SK-N-SH (cell line): ENCODE data around the gene OPA1. TPM values are rescaled to one million over a fixed set of nuclear protein-coding genes. Genes with fewer than 3 reads are reported as not detected.
A peak's percentile ranks its signal among the peaks of the same experiment; 100 is the strongest.

ENCODE experiments used
- CTCF ChIA-PET: fragments of 300-600, 350-600 bp; formaldehyde crosslinking; extraction: SDS; loops from one replicate; lab custom pipeline; 2021; lab: Yijun Ruan, JAX
- POLR2A ChIA-PET: fragments of 350-600 bp; sonication (Branson Sonifier 250); formaldehyde crosslinking; extraction: SDS; loops from one replicate; lab custom pipeline; 2020; ENCODE audit warnings: antibody characterized with exemption, inconsistent platforms; lab: Yijun Ruan, JAX
- DNase-seq: peaks from one replicate; pipeline ENCODE4 v3.0.0; 2012
- H2AFZ ChIP-seq: fragments of 200-600 bp; sonication (generic); 2 replicates; pipeline ENCODE4 v1.8.1; 2016; ENCODE audit warnings: antibody characterized with exemption, mild to moderate bottlenecking, low read depth
- H3F3A ChIP-seq: fragments of 200-600 bp; sonication (generic); replicated peaks from 2 replicates; pipeline ENCODE3; 2016; ENCODE audit warnings: antibody characterized with exemption, mild to moderate bottlenecking; ENCODE audit not compliant: insufficient read depth
- H3K27ac ChIP-seq, 2 experiments: fragments of 200-500 bp in 1 of 2; fragments of 200-600 bp in 1 of 2; sonication (Bioruptor generic) in 1 of 2; sonication (generic), shearing (Covaris generic) in 1 of 2; 2 replicates each; pipeline versions ENCODE4 v1.5.1 to v1.6.1; 2014 to 2016; ENCODE audit warnings: low read depth in 2 of 2, inconsistent platforms in 1 of 2, low read length in 1 of 2, mild to moderate bottlenecking in 1 of 2, mixed read lengths in 1 of 2
- H3K27me3 ChIP-seq: fragments of 200-600 bp; sonication (generic), shearing (Covaris generic); 2 replicates; pipeline ENCODE4 v1.6.1; 2016; ENCODE audit warnings: mixed run types; ENCODE audit not compliant: insufficient read depth
- H3K36me3 ChIP-seq, 2 experiments: fragments of 200-500 bp in 1 of 2; fragments of 200-600 bp in 1 of 2; sonication (Bioruptor generic) in 1 of 2; sonication (generic) in 1 of 2; replicated peaks in 1 of 2; 2 replicates each; pipeline versions ENCODE3 to v1.5.1; 2014 to 2016; ENCODE audit warnings: low read length in 1 of 2, mild to moderate bottlenecking in 1 of 2; ENCODE audit not compliant: insufficient read depth in 2 of 2, control insufficient read depth in 1 of 2
- H3K4me1 ChIP-seq, 2 experiments: fragments of 200-500 bp in 1 of 2; fragments of 200-600 bp in 1 of 2; sonication (Bioruptor generic) in 1 of 2; sonication (generic), shearing (Covaris generic) in 1 of 2; 2 replicates each; pipeline versions ENCODE4 v1.5.1 to v1.6.1; 2014 to 2016; ENCODE audit warnings: low read depth in 1 of 2, low read length in 1 of 2, mixed run types in 1 of 2; ENCODE audit not compliant: insufficient read depth in 2 of 2, control insufficient read depth in 1 of 2
- H3K4me2 ChIP-seq: fragments of 200-600 bp; sonication (generic), shearing (Covaris generic); 2 replicates; pipeline ENCODE4 v1.6.1; 2017; ENCODE audit warnings: mixed run types
- H3K4me3 ChIP-seq, 2 experiments: fragments of 200-500 bp in 1 of 2; fragments of 200-600 bp in 1 of 2; sonication (Bioruptor generic) in 1 of 2; sonication (generic), shearing (Covaris generic) in 1 of 2; 2 replicates each; pipeline versions ENCODE4 v1.5.1 to v1.8.1; 2014 to 2016; ENCODE audit warnings: low read depth in 2 of 2, inconsistent platforms in 1 of 2, low read length in 1 of 2, mild to moderate bottlenecking in 1 of 2, mixed read lengths in 1 of 2, moderate library complexity in 1 of 2
- H3K79me2 ChIP-seq: fragments of 200-600 bp; sonication (generic); 2 replicates; pipeline ENCODE4 v1.8.1; 2017; ENCODE audit warnings: mild to moderate bottlenecking; ENCODE audit not compliant: insufficient read depth
- H3K9ac ChIP-seq: fragments of 200-600 bp; sonication (generic); 2 replicates; pipeline ENCODE4 v1.6.1; 2017; ENCODE audit warnings: mixed run types
- H3K9me2 ChIP-seq: fragments of 200-600 bp; sonication (generic); 2 replicates; pipeline ENCODE4 v1.6.1; 2017; ENCODE audit warnings: mixed run types
- H3K9me3 ChIP-seq: fragments of 200-600 bp; sonication (generic); 2 replicates; pipeline ENCODE4 v1.6.1; 2017; ENCODE audit warnings: mixed run types, mild to moderate bottlenecking, moderate library complexity
- H4K20me1 ChIP-seq: fragments of 200-600 bp; sonication (generic); 2 replicates; pipeline ENCODE4 v1.6.1; 2017; ENCODE audit warnings: mild to moderate bottlenecking, mixed run types; ENCODE audit not compliant: insufficient read depth
- CHD2 ChIP-seq: fragments of 150-350 bp; IDR thresholded peaks from 2 replicates; pipeline ENCODE4 v1.6.1; 2018; ENCODE audit warnings: low read length; ENCODE audit not compliant: partially characterized antibody
- ELF1 ChIP-seq: IDR thresholded peaks from 2 replicates; pipeline ENCODE4 v1.4.0; 2012
- EZH2phosphoT487 ChIP-seq: fragments of 200-600 bp; sonication (generic); IDR thresholded peaks from 2 replicates; pipeline ENCODE4 v1.6.1; 2017; ENCODE audit warnings: low read depth, mixed run types, mild to moderate bottlenecking, antibody characterized with exemption, moderate library complexity, borderline replicate concordance
- FOSL2 ChIP-seq: IDR thresholded peaks from 2 replicates; pipeline ENCODE4 v1.4.0; 2012; ENCODE audit warnings: low read depth, mild to moderate bottlenecking, moderate library complexity, borderline replicate concordance
- FOXM1 ChIP-seq: IDR thresholded peaks from 2 replicates; pipeline ENCODE4 v1.4.0; 2012; ENCODE audit warnings: low read depth, mild to moderate bottlenecking
- GATA2 ChIP-seq: sonication (generic); formaldehyde crosslinking; IDR thresholded peaks from 2 replicates; pipeline ENCODE4 v1.5.0; 2020; ENCODE audit warnings: mild to moderate bottlenecking, missing genetic modification reagents
- IRF3 ChIP-seq: fragments of 150-350 bp; IDR thresholded peaks from 2 replicates; pipeline ENCODE4 v1.6.1; 2016; ENCODE audit warnings: mild to moderate bottlenecking, low read depth, low read length
- JUND ChIP-seq: IDR thresholded peaks from 2 replicates; pipeline ENCODE4 v1.4.0; 2012
- MAX ChIP-seq: IDR thresholded peaks from 2 replicates; pipeline ENCODE4 v1.4.0; 2012; ENCODE audit warnings: low read depth
- MEF2A ChIP-seq: IDR thresholded peaks from 2 replicates; pipeline ENCODE4 v1.4.0; 2012; ENCODE audit warnings: low read depth, borderline replicate concordance
- PBX3 ChIP-seq: IDR thresholded peaks from 2 replicates; pipeline ENCODE4; 2012
- POLR2AphosphoS5 ChIP-seq: IDR thresholded peaks from 2 replicates; pipeline ENCODE4 v1.6.1; 2012; ENCODE audit warnings: low read depth, low read length
- RFX5 ChIP-seq: IDR thresholded peaks from 2 replicates; pipeline ENCODE4 v1.6.1; 2012; ENCODE audit warnings: mild to moderate bottlenecking, improper control_type of control experiment, low read length
- SMC3 ChIP-seq: IDR thresholded peaks from 2 replicates; pipeline ENCODE4 v1.6.1; 2012; ENCODE audit warnings: low read depth, low read length, improper control_type of control experiment
- TAF1 ChIP-seq: IDR thresholded peaks from 2 replicates; pipeline ENCODE4 v1.6.1; 2012; ENCODE audit warnings: low read depth, mild to moderate bottlenecking, low read length, moderate library complexity, borderline replicate concordance
- TCF12 ChIP-seq: IDR thresholded peaks from 2 replicates; pipeline ENCODE4 v1.4.0; 2012
- TEAD4 ChIP-seq: IDR thresholded peaks from 2 replicates; pipeline ENCODE4 v1.4.0; 2012; ENCODE audit warnings: mild to moderate bottlenecking, borderline replicate concordance; ENCODE audit not compliant: insufficient read depth
- WGBS: methylation state at CpG from one replicate; pipeline ENCODE4 v1.1.6; 2017; ENCODE audit warnings: low lambda C conversion rate; 5-methylcytosine and 5-hydroxymethylcytosine counted together
- polyA plus RNA-seq, 3 experiments: library from polyadenylated mRNA; depleted of rRNA; stranded (reverse); fragments of >200 nt; gene quantifications; 2 replicates each; pipeline ENCODE4 v1.2.3, GENCODE V29; 2012
- TF ChIP-seq, protein P1 (sequence below): IDR thresholded peaks from 2 replicates; pipeline ENCODE4 v1.4.0; 2012; ENCODE audit warnings: low read depth, borderline replicate concordance

Gene OPA1
- polyA plus RNA-seq, 1 of the 3 experiments (the other 2 are of a cell fraction) = 11.4 TPM

GRCh38 chr3:193620057-193620456 lies 27.0 kb downstream of the OPA1 start:
- POLR2A ChIA-PET = no interaction called here
- H3F3A ChIP-seq = peaks cover 7% of the 10 kb centered on the region
- H4K20me1 ChIP-seq = peaks cover 9% of the 10 kb centered on the region
- no peaks in the 10 kb centered on the region for H3K9me3 ChIP-seq
- no peak for TF ChIP-seq ELF1
- TF ChIP-seq, protein P1, sequence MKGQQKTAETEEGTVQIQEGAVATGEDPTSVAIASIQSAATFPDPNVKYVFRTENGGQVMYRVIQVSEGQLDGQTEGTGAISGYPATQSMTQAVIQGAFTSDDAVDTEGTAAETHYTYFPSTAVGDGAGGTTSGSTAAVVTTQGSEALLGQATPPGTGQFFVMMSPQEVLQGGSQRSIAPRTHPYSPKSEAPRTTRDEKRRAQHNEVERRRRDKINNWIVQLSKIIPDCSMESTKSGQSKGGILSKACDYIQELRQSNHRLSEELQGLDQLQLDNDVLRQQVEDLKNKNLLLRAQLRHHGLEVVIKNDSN = no peak
- peaks cover 29% of the 10 kb centered on the region for H3K79me2 ChIP-seq
- H3K27me3 ChIP-seq = no peaks in the 10 kb centered on the region
- peak; percentile 3 for DNase-seq
- H3K4me2 ChIP-seq = no peak overlapping the region
- H3K4me3 ChIP-seq = no peak overlapping the region
- no peak overlapping the region for H3K9ac ChIP-seq
- no peaks in the 10 kb centered on the region; the same call in 1 of the 2 replicates for H3K9me2 ChIP-seq
- peaks cover 4 to 6% of the 10 kb centered on the region in 2 experiments; a peak in 3 of 4 replicates for H3K4me1 ChIP-seq
- 27% methylated on average over 1 of the region's 1 CpG for WGBS
- H3K36me3 ChIP-seq = peaks cover 59 to 65% of the 10 kb centered on the region in 2 experiments
- H3K27ac ChIP-seq = peak overlapping the region in 1 of 2 experiments; percentile 65; a peak in 3 of 4 replicates
- CTCF ChIA-PET = interaction anchor here (2.2 kb wide), 1 partner anchor 8 kb away, joined by 5 read pairs; no protein-coding TSS in a partner anchor
- H2AFZ ChIP-seq = no peak overlapping the region

DNA sequence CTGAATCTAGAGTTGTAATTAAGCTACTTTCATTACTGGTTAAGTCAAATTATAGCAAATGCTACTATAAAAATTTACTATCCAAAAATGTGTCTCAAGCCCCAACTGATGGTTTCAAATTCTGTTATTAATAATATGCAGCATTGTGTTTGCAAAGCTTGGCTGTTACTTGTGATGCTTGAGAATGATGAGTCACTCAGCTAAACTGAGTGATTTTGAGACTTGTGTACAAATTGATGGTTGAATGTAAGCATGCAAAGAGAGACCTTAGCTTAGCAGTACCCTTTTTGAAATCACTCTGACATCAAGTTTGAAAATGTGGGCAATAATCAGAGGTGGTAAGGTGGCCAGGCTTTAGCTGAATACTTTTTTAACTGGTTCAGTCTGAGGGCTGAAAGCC lies 27.6 kb downstream of the OPA1 start:
- peaks cover 7% of the 10 kb centered on the region for H3F3A ChIP-seq
- no peaks in the 10 kb centered on the region for H3K27me3 ChIP-seq
- no peak overlapping the region for H3K4me3 ChIP-seq
- H2AFZ ChIP-seq = no peak overlapping the region
- TF ChIP-seq PBX3 (no peak), FOXM1 (no peak), POLR2AphosphoS5 (no peak), ELF1 (no peak), JUND (peak; percentile 42), TCF12 (no peak), FOSL2 (peak; percentile 54; the same call in 1 of the 2 replicates), RFX5 (no peak), EZH2phosphoT487 (no peak)
- H3K36me3 ChIP-seq = peaks cover 57 to 60% of the 10 kb centered on the region in 2 experiments
- H4K20me1 ChIP-seq = peaks cover 9% of the 10 kb centered on the region; the same call in 1 of the 2 replicates
- ChIA-PET POLR2A (no interaction called here), CTCF (interaction anchor here (1.1 to 2.2 kb wide), 3 partner anchors 9 to 22 kb away, joined by 4 to 5 read pairs (median 5); no protein-coding TSS in a partner anchor)
- H3K79me2 ChIP-seq = peaks cover 23% of the 10 kb centered on the region
- no peak for DNase-seq
- H3K9ac ChIP-seq = no peak overlapping the region
- no peak overlapping the region for H3K4me2 ChIP-seq
- H3K27ac ChIP-seq = peak overlapping the region; percentile 11 to 65; a peak in 3 of 4 replicates
- no peaks in the 10 kb centered on the region; the same call in 1 of the 2 replicates for H3K9me2 ChIP-seq
- no peaks in the 10 kb centered on the region for H3K9me3 ChIP-seq
- H3K4me1 ChIP-seq = peaks cover 4 to 6% of the 10 kb centered on the region in 2 experiments; a peak in 3 of 4 replicates

- CTCF ChIA-PET = interaction anchor here (0.6 to 2.2 kb wide), 4 partner anchors 10 to 22 kb away, joined by 3 to 5 read pairs (median 4); no protein-coding TSS in a partner anchor
- TF ChIP-seq TAF1 (no peak), SMC3 (no peak), PBX3 (no peak), IRF3 (no peak), MAX (no peak), GATA2 (CRISPR knock-in tag) (no peak), ELF1 (no peak), CHD2 (no peak), MEF2A (no peak), TEAD4 (no peak), TCF12 (no peak)
These were observed 28.1 kb downstream of the OPA1 start for GRCh38 chr3:193621127-193621526.

More at GRCh38 chr3:193621127-193621526, 28.1 kb downstream of the OPA1 start:
- Histone ChIP-seq H3K9me2 (no peaks in the 10 kb centered on the region; the same call in 1 of the 2 replicates), H3K9ac (no peak overlapping the region), H3K4me3 (no peak overlapping the region), H3F3A (peaks cover 7% of the 10 kb centered on the region), H4K20me1 (peaks cover 9% of the 10 kb centered on the region; the same call in 1 of the 2 replicates), H3K27ac (peak overlapping the region; percentile 11 to 65; a peak in 3 of 4 replicates), H3K79me2 (peaks cover 21% of the 10 kb centered on the region), H3K4me1 (peaks cover 4 to 6% of the 10 kb centered on the region in 2 experiments; a peak in 3 of 4 replicates), H2AFZ (no peak overlapping the region), H3K4me2 (no peak overlapping the region), H3K36me3 (peaks cover 59 to 63% of the 10 kb centered on the region in 2 experiments), H3K9me3 (no peaks in the 10 kb centered on the region), H3K27me3 (no peaks in the 10 kb centered on the region)
- 83% methylated on average over 4 of the region's 4 CpGs for WGBS
- no peak for DNase-seq
- POLR2A ChIA-PET = no interaction called here
